Colonic mucosa (tissue), 4 donors: ENCODE results near the gene WT1. TPM values are rescaled to one million over a fixed set of nuclear protein-coding genes. Genes with fewer than 3 reads are reported as not detected.
"Not testable (repeated sequence)": the region's sequence is repeated elsewhere in the genome, so short reads cannot be mapped to it uniquely, and the experiment has no call there.

Source experiments
- DNase-seq: peaks from one replicate; pipeline ENCODE4 v3.0.0-alpha.2; 2020
- H3K27ac ChIP-seq: fragments of 200-600 bp; one replicate; pipeline ENCODE4 v1.8.0; 2021
- H3K27me3 ChIP-seq: fragments of 200-600 bp; one replicate; pipeline ENCODE4 v1.8.0; 2021
- H3K36me3 ChIP-seq: fragments of 200-600 bp; one replicate; pipeline ENCODE4 v1.8.0; 2021
- H3K4me1 ChIP-seq: fragments of 200-600 bp; one replicate; pipeline ENCODE4 v1.8.0; 2021; ENCODE audit warnings: mild to moderate bottlenecking
- H3K4me3 ChIP-seq: fragments of 200-600 bp; one replicate; pipeline ENCODE4 v1.8.0; 2021
- H3K9ac ChIP-seq, 2 donors: one replicate each; pipeline ENCODE4 v1.7.0; 2013; ENCODE audit warnings: control low read depth in 2 of 2, low read depth in 2 of 2, low read length in 2 of 2
- H3K9me3 ChIP-seq: fragments of 200-600 bp; one replicate; pipeline ENCODE4 v1.8.0; 2021
- intact Hi-C: fragments of 100-400 bp; cut with DNase I; formaldehyde crosslinking; loops from one replicate; pipeline ENCODE4 v1.14.1; 2022
- total RNA-seq, 2 donors: library from RNA; stranded (reverse); fragmentation: NEBNext Ultra II Directional in 1 of 2; extraction: Animal tissue kit (Norgen Biotek cat#: 25700) in 1 of 2; gene quantifications; one replicate each; pipeline ENCODE4 v1.2.1, GENCODE V29; 2021
- TF ChIP-seq, protein P1 (sequence below): fragments of 200-600 bp; IDR thresholded peaks from one replicate; pipeline ENCODE4 v1.8.0; 2022; ENCODE audit warnings: antibody characterized with exemption, mild to moderate bottlenecking
- donor health status: healthy.
- donor health status: DM: no; HTN: no; CAD: no.
- donor health status: DM: no; HTN: no; CAD: no.

The WT1 gene
- total RNA-seq, 2 donors from 2014 or later = 0.32 TPM; not detected in 1

- H3K4me3 ChIP-seq = no peak overlapping the region
- H3K27ac ChIP-seq = no peak overlapping the region
- intact Hi-C loops = no loop called here
- DNase-seq = no peak
- TF ChIP-seq, protein P1, sequence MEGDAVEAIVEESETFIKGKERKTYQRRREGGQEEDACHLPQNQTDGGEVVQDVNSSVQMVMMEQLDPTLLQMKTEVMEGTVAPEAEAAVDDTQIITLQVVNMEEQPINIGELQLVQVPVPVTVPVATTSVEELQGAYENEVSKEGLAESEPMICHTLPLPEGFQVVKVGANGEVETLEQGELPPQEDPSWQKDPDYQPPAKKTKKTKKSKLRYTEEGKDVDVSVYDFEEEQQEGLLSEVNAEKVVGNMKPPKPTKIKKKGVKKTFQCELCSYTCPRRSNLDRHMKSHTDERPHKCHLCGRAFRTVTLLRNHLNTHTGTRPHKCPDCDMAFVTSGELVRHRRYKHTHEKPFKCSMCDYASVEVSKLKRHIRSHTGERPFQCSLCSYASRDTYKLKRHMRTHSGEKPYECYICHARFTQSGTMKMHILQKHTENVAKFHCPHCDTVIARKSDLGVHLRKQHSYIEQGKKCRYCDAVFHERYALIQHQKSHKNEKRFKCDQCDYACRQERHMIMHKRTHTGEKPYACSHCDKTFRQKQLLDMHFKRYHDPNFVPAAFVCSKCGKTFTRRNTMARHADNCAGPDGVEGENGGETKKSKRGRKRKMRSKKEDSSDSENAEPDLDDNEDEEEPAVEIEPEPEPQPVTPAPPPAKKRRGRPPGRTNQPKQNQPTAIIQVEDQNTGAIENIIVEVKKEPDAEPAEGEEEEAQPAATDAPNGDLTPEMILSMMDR = no peak
- H3K9me3 ChIP-seq = no peaks in the 10 kb centered on the region
- H3K4me1 ChIP-seq = no peaks in the 10 kb centered on the region
- H3K27me3 ChIP-seq = no peaks in the 10 kb centered on the region
- no peaks in the 10 kb centered on the region for H3K36me3 ChIP-seq
- H3K9ac ChIP-seq = no peak overlapping the region
Observed at GRCh38 chr11:32375826-32376225, 59.5 kb downstream of the WT1 start.

GRCh38 chr11:32374261-32374711, 61.1 kb downstream of the WT1 start:
- no peak overlapping the region for H3K4me3 ChIP-seq
- H3K9me3 ChIP-seq = no peaks in the 10 kb centered on the region
- TF ChIP-seq, protein P1 = peak; percentile 28
- DNase-seq = peak; percentile 64
- H3K9ac ChIP-seq = no peak overlapping the region
- H3K27ac ChIP-seq = no peak overlapping the region
- intact Hi-C loops = no loop called here
- no peaks in the 10 kb centered on the region for H3K4me1 ChIP-seq
- no peaks in the 10 kb centered on the region for H3K27me3 ChIP-seq
- no peaks in the 10 kb centered on the region for H3K36me3 ChIP-seq

- H3K27me3 ChIP-seq, H3K27ac ChIP-seq, H3K4me3 ChIP-seq, DNase-seq, intact Hi-C loops, H3K9ac ChIP-seq, H3K4me1 ChIP-seq, H3K9me3 ChIP-seq, H3K36me3 ChIP-seq: not testable (repeated sequence)
Observed at GRCh38 chr11:32369987-32370386, 65.4 kb downstream of the WT1 start.

GRCh38 chr11:32366666-32367065, 68.7 kb downstream of the WT1 start:
- no peak for DNase-seq
- TF ChIP-seq, protein P1 = no peak
- no peaks in the 10 kb centered on the region for H3K36me3 ChIP-seq
- no peak overlapping the region for H3K9ac ChIP-seq
- H3K4me3 ChIP-seq = no peak overlapping the region
- no peaks in the 10 kb centered on the region for H3K4me1 ChIP-seq
- no peak overlapping the region for H3K27ac ChIP-seq
- H3K27me3 ChIP-seq = no peaks in the 10 kb centered on the region
- no peaks in the 10 kb centered on the region for H3K9me3 ChIP-seq
- intact Hi-C loops = no loop called here

GRCh38 chr11:32365192-32365591, 70.1 kb downstream of the WT1 start:
- Histone ChIP-seq H3K27me3 (no peaks in the 10 kb centered on the region), H3K36me3 (no peaks in the 10 kb centered on the region), H3K4me1 (no peaks in the 10 kb centered on the region), H3K9ac (no peak overlapping the region), H3K4me3 (no peak overlapping the region), H3K27ac (no peak overlapping the region), H3K9me3 (no peaks in the 10 kb centered on the region)
- intact Hi-C loops = no loop called here
- TF ChIP-seq, protein P1 = no peak
- DNase-seq = no peak

- Histone ChIP-seq H3K36me3 (no peaks in the 10 kb centered on the region), H3K27ac (no peak overlapping the region), H3K4me3 (no peak overlapping the region), H3K9ac (no peak overlapping the region), H3K4me1 (no peaks in the 10 kb centered on the region), H3K9me3 (no peaks in the 10 kb centered on the region), H3K27me3 (no peaks in the 10 kb centered on the region)
- TF ChIP-seq, protein P1 = no peak
- intact Hi-C loops = no loop called here
- DNase-seq = no peak
Observed at GRCh38 chr11:32358729-32359128, 76.6 kb downstream of the WT1 start.
